Osteocyte (in vitro differentiated cells): ENCODE data around the gene JUND. TPM values are rescaled to one million over a fixed set of nuclear protein-coding genes. Genes with fewer than 3 reads are reported as not detected.

Experiments used
- DNase-seq: peaks from one replicate; pipeline ENCODE4 v3.0.0; 2021; ENCODE audit warnings: mixed read lengths; ENCODE audit not compliant: unreplicated experiment; ENCODE audit errors: extremely low spot score
- H3K27ac Mint-ChIP-seq: one replicate; pipeline ENCODE4 v1.8.0; 2021; ENCODE audit warnings: mild to moderate bottlenecking, mixed read lengths; ENCODE audit not compliant: unreplicated experiment
- H3K27me3 Mint-ChIP-seq: one replicate; pipeline ENCODE4 v1.8.0; 2021; ENCODE audit warnings: mixed read lengths; ENCODE audit not compliant: unreplicated experiment
- H3K36me3 Mint-ChIP-seq: one replicate; pipeline ENCODE4 v1.8.0; 2021; ENCODE audit warnings: mixed read lengths; ENCODE audit not compliant: unreplicated experiment
- H3K4me1 Mint-ChIP-seq: one replicate; pipeline ENCODE4 v1.8.0; 2021; ENCODE audit warnings: mixed read lengths; ENCODE audit not compliant: unreplicated experiment
- H3K4me3 Mint-ChIP-seq: one replicate; pipeline ENCODE4 v1.8.0; 2021; ENCODE audit warnings: mild to moderate bottlenecking, moderate library complexity, mixed read lengths; ENCODE audit not compliant: unreplicated experiment
- H3K9me3 Mint-ChIP-seq: one replicate; pipeline ENCODE4 v1.8.0; 2021; ENCODE audit warnings: mixed read lengths; ENCODE audit not compliant: unreplicated experiment
- CTCF ChIP-seq: fragments of 200-600 bp; sonication (generic); IDR thresholded peaks from 2 replicates; pipeline ENCODE4 v1.5.0; 2021; ENCODE audit warnings: antibody characterized with exemption, mild to moderate bottlenecking, moderate library complexity
- total RNA-seq: library from RNA; stranded (reverse); gene quantifications from 2 replicates; pipeline ENCODE4 v1.2.1, GENCODE V29; 2021

JUND gene
- total RNA-seq, 1 donor from 2014 or later: 241 TPM

GRCh38 chr19:18264971-18265540 lies 16.4 kb downstream of the JUND start:
- Mint-ChIP-seq H3K9me3 (no peaks in the 10 kb centered on the region), H3K27me3 (no peaks in the 10 kb centered on the region), H3K4me1 (no peaks in the 10 kb centered on the region), H3K27ac (no peak overlapping the region), H3K4me3 (no peak overlapping the region), H3K36me3 (peaks cover 35% of the 10 kb centered on the region)
- no peak for DNase-seq
- TF ChIP-seq CTCF: no peak

- TF ChIP-seq CTCF: no peak
- H3K4me3 Mint-ChIP-seq: no peak overlapping the region
Observed at GRCh38 chr19:18264137-18264854, 17.1 kb downstream of the JUND start.

GRCh38 chr19:18263324-18264136 lies 17.9 kb downstream of the JUND start:
- DNase-seq: no peak
- Mint-ChIP-seq H3K27me3 (no peaks in the 10 kb centered on the region), H3K4me3 (no peak overlapping the region), H3K36me3 (peaks cover 33% of the 10 kb centered on the region), H3K4me1 (no peaks in the 10 kb centered on the region), H3K9me3 (no peaks in the 10 kb centered on the region), H3K27ac (no peak overlapping the region)
- no peak for TF ChIP-seq CTCF

More at GRCh38 chr19:18264137-18264854, 17.1 kb downstream of the JUND start:
- H3K27me3 Mint-ChIP-seq: no peaks in the 10 kb centered on the region
- H3K27ac Mint-ChIP-seq: no peak overlapping the region
- H3K36me3 Mint-ChIP-seq: peaks cover 35% of the 10 kb centered on the region
- H3K9me3 Mint-ChIP-seq: no peaks in the 10 kb centered on the region
- H3K4me1 Mint-ChIP-seq: no peaks in the 10 kb centered on the region
- DNase-seq: no peak

- no peak for DNase-seq
- no peak for TF ChIP-seq CTCF
- Mint-ChIP-seq H3K4me1 (no peaks in the 10 kb centered on the region), H3K9me3 (no peaks in the 10 kb centered on the region), H3K27me3 (no peaks in the 10 kb centered on the region), H3K27ac (no peak overlapping the region), H3K4me3 (no peak overlapping the region), H3K36me3 (peaks cover 28% of the 10 kb centered on the region)
Observed at GRCh38 chr19:18262917-18263316, 18.5 kb downstream of the JUND start.

- H3K27me3 Mint-ChIP-seq: no peaks in the 10 kb centered on the region
- H3K4me3 Mint-ChIP-seq: no peak overlapping the region
- peaks cover 22% of the 10 kb centered on the region for H3K36me3 Mint-ChIP-seq
- H3K9me3 Mint-ChIP-seq: no peaks in the 10 kb centered on the region
- no peak for DNase-seq
- H3K4me1 Mint-ChIP-seq: no peaks in the 10 kb centered on the region
- TF ChIP-seq CTCF: no peak
- H3K27ac Mint-ChIP-seq: no peak overlapping the region
Observed at GRCh38 chr19:18262144-18262543, 19.3 kb downstream of the JUND start.
